Mesodermal cell (in vitro differentiated cells): ENCODE measurements around the gene DNM3.

Source experiments
- H3K27ac ChIP-seq: 2 replicates; pipeline ENCODE4 v1.7.0; 2013; ENCODE audit warnings: mild to moderate bottlenecking, low read depth, low read length, moderate library complexity; ENCODE audit not compliant: severe bottlenecking
- H3K36me3 ChIP-seq: 2 replicates; pipeline ENCODE4 v1.7.1; 2013; ENCODE audit warnings: mild to moderate bottlenecking, low read length, moderate library complexity; ENCODE audit not compliant: control insufficient read depth, insufficient read depth
- H3K4me1 ChIP-seq: one replicate; pipeline ENCODE4 v1.7.1; 2013; ENCODE audit warnings: mild to moderate bottlenecking, low read length; ENCODE audit not compliant: insufficient read depth, control insufficient read depth, poor library complexity, severe bottlenecking
- H3K4me3 ChIP-seq: 2 replicates; pipeline ENCODE4 v1.7.0; 2013; ENCODE audit warnings: low read length, control low read depth, mild to moderate bottlenecking; ENCODE audit not compliant: insufficient read depth, poor library complexity, severe bottlenecking; ENCODE audit errors: extremely low read depth
- H3K9me3 ChIP-seq: 2 replicates; pipeline ENCODE4 v1.7.1; 2013; ENCODE audit warnings: mild to moderate bottlenecking, low read length, moderate library complexity; ENCODE audit not compliant: control insufficient read depth
- whole genome bisulfite sequencing, 2 experiments: methylation state at CpG; one replicate each; pipeline ENCODE4 v1.1.5; 2013; ENCODE audit warnings: missing lambda C conversion rate in 2 of 2; ENCODE audit not compliant: insufficient coverage in 2 of 2; 5-methylcytosine and 5-hydroxymethylcytosine counted together

DNM3 gene

DNA sequence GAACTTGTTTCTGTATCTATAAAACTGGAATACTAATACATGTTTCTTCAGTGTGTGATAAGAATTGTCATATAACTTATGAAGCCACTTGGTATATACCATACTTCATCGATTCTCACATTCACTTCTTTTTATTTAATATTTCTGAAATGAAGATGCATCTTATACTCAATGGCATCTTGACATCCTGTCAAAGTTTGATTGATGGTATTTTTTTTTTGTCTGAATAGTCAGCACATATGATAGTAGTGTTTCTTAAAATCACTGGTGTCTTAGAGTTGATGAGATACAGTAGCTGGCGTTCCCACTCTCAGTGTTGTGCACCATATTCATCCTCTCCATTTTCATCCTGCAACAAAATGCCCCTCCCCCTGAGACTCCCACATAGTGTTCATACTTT is 544.7 kb downstream of the DNM3 start:
- Histone ChIP-seq H3K4me3 (no peak overlapping the region), H3K27ac (no peak overlapping the region), H3K4me1 (peaks cover 43% of the 10 kb centered on the region), H3K36me3 (peaks cover 5% of the 10 kb centered on the region), H3K9me3 (no peaks in the 10 kb centered on the region)
- no CpG with 5 or more reads among the region's 2 CpGs for WGBS, 2 experiments

GRCh38 chr1:172388490-172388889 is 547.2 kb downstream of the DNM3 start:
- H3K4me1 ChIP-seq, result peaks cover 24% of the 10 kb centered on the region
- no peak overlapping the region for H3K27ac ChIP-seq
- 96 to 100% methylated on average over 1 to 3 of the region's 8 CpGs for WGBS, 2 experiments
- H3K36me3 ChIP-seq, result peaks cover 5% of the 10 kb centered on the region
- H3K4me3 ChIP-seq, result no peak overlapping the region
- H3K9me3 ChIP-seq, result no peaks in the 10 kb centered on the region

GRCh38 chr1:172390301-172390682 is 549.0 kb downstream of the DNM3 start:
- H3K9me3 ChIP-seq, result no peaks in the 10 kb centered on the region
- H3K4me1 ChIP-seq, result peaks cover 22% of the 10 kb centered on the region
- H3K36me3 ChIP-seq, result peaks cover 5% of the 10 kb centered on the region
- 80 to 83% methylated on average over 1 of the region's 3 CpGs for WGBS, 2 experiments
- H3K27ac ChIP-seq, result peak overlapping the region; percentile 52
- no peak overlapping the region for H3K4me3 ChIP-seq

GRCh38 chr1:172390683-172391551 is 549.6 kb downstream of the DNM3 start:
- Histone ChIP-seq H3K27ac (peak overlapping the region; percentile 52), H3K9me3 (no peaks in the 10 kb centered on the region), H3K4me1 (peaks cover 22% of the 10 kb centered on the region), H3K36me3 (peaks cover 5% of the 10 kb centered on the region), H3K4me3 (no peak overlapping the region)
- WGBS, 2 experiments, result 70 to 88% methylated on average over 7 to 8 of the region's 9 CpGs

GRCh38 chr1:172391976-172392375 is 550.7 kb downstream of the DNM3 start:
- no CpG with 5 or more reads among the region's 1 CpG for WGBS, 2 experiments
- H3K9me3 ChIP-seq, result no peaks in the 10 kb centered on the region
- H3K36me3 ChIP-seq, result peaks cover 5% of the 10 kb centered on the region
- H3K27ac ChIP-seq, result no peak overlapping the region
- peaks cover 26% of the 10 kb centered on the region for H3K4me1 ChIP-seq
- no peak overlapping the region for H3K4me3 ChIP-seq

- Histone ChIP-seq H3K9me3 (no peaks in the 10 kb centered on the region), H3K4me3 (no peak overlapping the region), H3K4me1 (peaks cover 34% of the 10 kb centered on the region), H3K36me3 (peaks cover 4% of the 10 kb centered on the region), H3K27ac (no peak overlapping the region)
- 87 to 98% methylated on average over 4 to 5 of the region's 5 CpGs for WGBS, 2 experiments
These were observed 552.1 kb downstream of the DNM3 start for GRCh38 chr1:172393354-172393753.

DNA sequence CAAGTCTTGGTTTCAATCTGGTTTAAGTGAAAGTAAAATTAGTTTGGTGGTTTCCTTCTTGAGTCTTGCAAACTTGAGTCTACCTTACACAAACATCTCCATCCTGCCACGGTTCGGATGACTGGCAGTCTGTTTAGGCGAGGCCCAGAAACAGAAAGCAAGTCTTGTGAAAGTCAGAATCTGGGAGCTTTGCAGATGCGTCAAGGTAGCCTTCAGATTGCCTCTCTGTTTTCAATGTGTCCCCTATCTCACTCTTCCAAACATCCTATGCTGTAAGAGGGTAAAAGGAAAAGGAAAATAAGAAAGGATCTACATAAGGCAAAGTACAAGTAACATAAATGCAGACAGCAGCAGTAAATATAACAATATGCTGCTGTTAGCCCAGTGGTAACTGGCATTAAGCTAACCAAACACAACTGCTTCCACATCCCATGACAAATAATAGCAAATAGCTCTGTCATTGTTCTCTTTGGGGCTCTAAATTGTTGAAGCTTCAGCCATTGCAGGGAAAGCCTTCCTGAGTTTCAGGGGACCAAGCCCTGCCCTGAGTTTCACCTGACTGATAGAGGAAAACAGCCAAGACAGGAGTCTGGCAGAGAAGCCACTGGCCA is 552.9 kb downstream of the DNM3 start:
- no peak overlapping the region for H3K4me3 ChIP-seq
- no peaks in the 10 kb centered on the region for H3K36me3 ChIP-seq
- no peak overlapping the region for H3K27ac ChIP-seq
- H3K4me1 ChIP-seq, result peaks cover 42% of the 10 kb centered on the region
- no peaks in the 10 kb centered on the region for H3K9me3 ChIP-seq
- WGBS, 2 experiments, result no CpG with 5 or more reads among the region's 4 CpGs

DNA sequence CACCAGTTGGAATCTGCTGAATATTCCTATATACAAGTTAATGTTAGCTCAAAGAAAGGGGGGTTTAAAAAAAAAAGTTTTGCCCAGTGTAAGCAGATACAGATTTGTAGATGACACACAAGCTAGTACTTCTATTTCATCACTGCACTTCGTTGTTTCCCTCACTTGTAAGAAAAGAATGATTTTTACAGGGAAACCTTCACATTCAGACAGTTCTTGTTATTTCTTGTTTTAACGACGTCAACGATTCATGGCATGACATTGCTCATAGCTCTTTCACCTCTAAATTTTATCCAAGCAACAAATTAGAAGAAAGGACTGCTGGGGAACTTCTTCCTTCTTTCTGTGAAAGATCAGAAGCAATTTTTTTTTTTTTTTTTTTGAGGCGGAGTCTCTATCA is 553.5 kb downstream of the DNM3 start:
- H3K36me3 ChIP-seq, result no peaks in the 10 kb centered on the region
- WGBS, 2 experiments, result 94 to 100% methylated on average over 4 of the region's 5 CpGs
- peaks cover 45% of the 10 kb centered on the region for H3K4me1 ChIP-seq
- no peak overlapping the region for H3K4me3 ChIP-seq
- no peaks in the 10 kb centered on the region for H3K9me3 ChIP-seq
- no peak overlapping the region for H3K27ac ChIP-seq

GRCh38 chr1:172395576-172395975 is 554.3 kb downstream of the DNM3 start:
- 100% methylated on average over 1 of the region's 3 CpGs; no CpG with 5 or more reads in 1 of the 2 experiments for WGBS, 2 experiments
- Histone ChIP-seq H3K4me3 (no peak overlapping the region), H3K27ac (no peak overlapping the region), H3K4me1 (peaks cover 46% of the 10 kb centered on the region), H3K9me3 (no peaks in the 10 kb centered on the region), H3K36me3 (no peaks in the 10 kb centered on the region)

GRCh38 chr1:172397221-172397620 is 555.9 kb downstream of the DNM3 start:
- H3K27ac ChIP-seq, result no peak overlapping the region
- H3K4me1 ChIP-seq, result peaks cover 43% of the 10 kb centered on the region
- no CpG with 5 or more reads among the region's 3 CpGs for WGBS, 2 experiments
- no peaks in the 10 kb centered on the region for H3K36me3 ChIP-seq
- no peak overlapping the region for H3K4me3 ChIP-seq
- H3K9me3 ChIP-seq, result no peaks in the 10 kb centered on the region

DNA sequence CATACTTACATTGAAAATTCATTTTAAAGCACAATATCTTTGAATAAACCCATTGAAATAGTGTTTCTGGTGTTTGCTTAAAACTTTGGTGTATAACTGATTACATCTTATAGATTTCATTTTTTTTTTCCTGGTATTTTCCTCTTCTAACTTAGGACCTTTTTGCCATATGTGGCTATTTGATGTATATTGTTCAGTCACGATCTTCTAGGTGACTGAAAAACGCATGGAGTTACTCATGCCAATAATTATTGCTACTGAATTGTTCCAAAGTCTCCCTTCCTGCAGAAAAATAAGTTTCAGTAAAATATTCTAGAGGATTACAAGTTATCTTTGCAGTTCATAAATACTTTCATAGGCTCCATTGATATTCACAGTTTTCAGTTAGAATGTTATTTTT is 556.3 kb downstream of the DNM3 start:
- H3K4me1 ChIP-seq, result peaks cover 43% of the 10 kb centered on the region
- WGBS, 2 experiments, result no CpG with 5 or more reads among the region's 2 CpGs
- H3K36me3 ChIP-seq, result no peaks in the 10 kb centered on the region
- H3K4me3 ChIP-seq, result no peak overlapping the region
- no peaks in the 10 kb centered on the region for H3K9me3 ChIP-seq
- H3K27ac ChIP-seq, result no peak overlapping the region
